Hindlimb muscle (tissue), 1 donor: Measurements from ENCODE around the gene SPRED1. TPM values are rescaled to one million over a fixed set of nuclear protein-coding genes. Genes with fewer than 3 reads are reported as not detected.

ENCODE experiments used
- DNase-seq: peaks from one replicate; pipeline ENCODE4 v3.0.0-alpha.2; 2013
- polyA plus RNA-seq: library from polyadenylated mRNA; unstranded; fragments of 120-200 nt; gene quantifications from one replicate; pipeline ENCODE4 v1.2.1, GENCODE V29; 2013; ENCODE audit not compliant: insufficient read length

Gene SPRED1
- polyA plus RNA-seq, 1 donor: 31.4 TPM

GRCh38 chr15:38285456-38285855, 32.8 kb downstream of the SPRED1 start:
- peak; percentile 39 for DNase-seq

GRCh38 chr15:38294126-38294525, 41.5 kb downstream of the SPRED1 start:
- no peak for DNase-seq

- DNase-seq: no peak
These were observed 45.2 kb downstream of the SPRED1 start for GRCh38 chr15:38297623-38298388.

GRCh38 chr15:38299216-38299615, 46.6 kb downstream of the SPRED1 start:
- no peak for DNase-seq

GRCh38 chr15:38300395-38300794, 47.8 kb downstream of the SPRED1 start:
- no peak for DNase-seq

- DNase-seq: peak; percentile 26
These were observed 51.8 kb downstream of the SPRED1 start for GRCh38 chr15:38304481-38304880.

- no peak for DNase-seq
These were observed 54.6 kb downstream of the SPRED1 start for GRCh38 chr15:38307251-38307650.

GRCh38 chr15:38307861-38308641, 55.4 kb downstream of the SPRED1 start:
- DNase-seq: no peak

GRCh38 chr15:38308797-38309196, 56.2 kb downstream of the SPRED1 start:
- DNase-seq: no peak

GRCh38 chr15:38312190-38312589, 59.6 kb downstream of the SPRED1 start:
- DNase-seq: no peak

- DNase-seq: no peak
These were observed 63.7 kb downstream of the SPRED1 start for GRCh38 chr15:38316311-38316710.

GRCh38 chr15:38320181-38320580, 67.5 kb downstream of the SPRED1 start:
- no peak for DNase-seq

- DNase-seq: no peak
These were observed 68.2 kb downstream of the SPRED1 start for GRCh38 chr15:38320866-38321265.

- DNase-seq: no peak
These were observed 71.3 kb downstream of the SPRED1 start for GRCh38 chr15:38323895-38324294.

GRCh38 chr15:38324939-38325647, 72.5 kb downstream of the SPRED1 start:
- no peak for DNase-seq

- DNase-seq: no peak
These were observed 73.0 kb downstream of the SPRED1 start for GRCh38 chr15:38325648-38325990.

GRCh38 chr15:38332711-38333110, 80.1 kb downstream of the SPRED1 start:
- DNase-seq: no peak

GRCh38 chr15:38335116-38335515, 82.5 kb downstream of the SPRED1 start:
- DNase-seq: no peak

GRCh38 chr15:38344351-38344750, 91.7 kb downstream of the SPRED1 start:
- no peak for DNase-seq

GRCh38 chr15:38349251-38349650, 96.6 kb downstream of the SPRED1 start:
- no peak for DNase-seq

- peak; percentile 26 for DNase-seq
These were observed 98.8 kb downstream of the SPRED1 start for GRCh38 chr15:38351466-38351865.

- DNase-seq: peak; percentile 57
These were observed 101.8 kb downstream of the SPRED1 start for GRCh38 chr15:38354315-38354929.

GRCh38 chr15:38362355-38362754, 109.7 kb downstream of the SPRED1 start:
- DNase-seq: no peak
